Heart left ventricle (tissue), 16 donors: ENCODE data around the gene OTOP3. TPM values are rescaled to one million over a fixed set of nuclear protein-coding genes. Genes with fewer than 3 reads are reported as not detected.

Experiments
- ATAC-seq, 4 donors: fragments of 200-7000 bp; cut with Tn5 transposase; one replicate each; pipeline ENCODE4 v1.9.1; 2020 to 2022; ENCODE audit warnings: moderate library complexity in 4 of 4, mild to moderate bottlenecking in 3 of 4, moderate number of reproducible peaks in 1 of 4
- DNase-seq, 5 donors: peaks; one replicate each; pipeline ENCODE4 v3.0.0-alpha.2; 2020
- H3K27ac ChIP-seq, 12 donors: fragments of 200-600 bp; sonication (generic) in 4 of 12; one replicate each; pipeline versions ENCODE4 v1.5.0 to v1.8.0; 2016 to 2022; ENCODE audit warnings: mild to moderate bottlenecking in 2 of 12
- H3K27me3 ChIP-seq, 9 donors: fragments of 200-600 bp; sonication (generic) in 2 of 9; one replicate each; pipeline versions ENCODE4 v1.5.1 to v1.8.0; 2016 to 2022; ENCODE audit warnings: mild to moderate bottlenecking in 3 of 9
- H3K36me3 ChIP-seq, 9 donors: fragments of 200-600 bp; sonication (generic) in 2 of 9; one replicate each; pipeline versions ENCODE4 v1.5.0 to v1.8.0; 2018 to 2022; ENCODE audit warnings: mild to moderate bottlenecking in 2 of 9
- H3K4me1 ChIP-seq, 12 donors: fragments of 200-600 bp; sonication (generic) in 4 of 12; one replicate each; pipeline versions ENCODE4 v1.5.0 to v1.8.0; 2016 to 2022; ENCODE audit warnings: mild to moderate bottlenecking in 3 of 12
- H3K4me3 ChIP-seq, 12 donors: fragments of 200-600 bp; sonication (generic) in 4 of 12; one replicate each; pipeline versions ENCODE4 v1.5.0 to v1.8.0; 2017 to 2022; ENCODE audit warnings: mild to moderate bottlenecking in 9 of 12, moderate library complexity in 4 of 12
- H3K9me3 ChIP-seq, 12 donors: fragments of 200-600 bp; sonication (generic) in 4 of 12; one replicate each; pipeline versions ENCODE4 v1.5.0 to v1.8.0; 2016 to 2022; ENCODE audit warnings: mild to moderate bottlenecking in 1 of 12
- POLR2A ChIP-seq, 2 donors: fragments of 450-650 bp; IDR thresholded peaks; one replicate each; pipeline ENCODE4 v1.6.1; 2017; ENCODE audit warnings: antibody characterized with exemption in 2 of 2, mild to moderate bottlenecking in 2 of 2, moderate library complexity in 2 of 2
- WGBS, 4 donors: extraction: QIAGEN DNeasy Blood & Tissue Kit in 2 of 4; methylation state at CpG; one replicate each; pipeline versions ENCODE4 v1.1.5 to v1.1.7; 2013 to 2018; 5-methylcytosine and 5-hydroxymethylcytosine counted together
- intact Hi-C, 10 donors: fragments of 100-400 bp; cut with DNase I; formaldehyde crosslinking; loops; one replicate each; pipeline versions ENCODE4 v1.11.1 to v1.14.2; 2022
- polyA plus RNA-seq, 2 donors: library from polyadenylated mRNA; stranded (reverse); fragments of 200-250 nt; gene quantifications; one replicate each; pipeline ENCODE4 v1.2.3, GENCODE V29; 2013
- total RNA-seq, 9 donors: library from RNA; depleted of rRNA in 2 of 9; stranded (reverse); fragments of >200 nt in 2 of 9; fragmentation: NEBNext Ultra II Directional in 3 of 9; extraction: Animal tissue kit (Norgen Biotek cat#: 25700) in 3 of 9; gene quantifications; one replicate each; pipeline versions ENCODE4 v1.1.0 to v1.2.4, GENCODE V29; 2016 to 2023
- TF ChIP-seq, protein P1 (sequence below), 12 donors: fragments of 200-600 bp; sonication (generic) in 4 of 12; IDR thresholded peaks; one replicate each; pipeline versions ENCODE4 v1.5.0 to v1.8.0; 2018 to 2022; ENCODE audit warnings: antibody characterized with exemption in 12 of 12, mild to moderate bottlenecking in 5 of 12
- donor health status: ischemic (EF 13 %, LVEDD 7.1; RV severe dilation, severe dysfunction).
- donor health status: healthy with polysubstance abuse.
- donor health status: DM: no; HTN: yes; CAD: no.
- donor health status: DM: no; HTN: no; CAD: no.
- donor health status: ischemic (EF 25% LVEDD 6.9; RV normal size, moderate dysfunction).
- donor health status: ischemic (EF 25% LVEDD 5.7; RV mildly dilated, moderate dysfunction).
- donor health status: healthy.
- donor health status: DM: yes; HTN: yes; CAD: no.
- donor health status: ischemic (EF 35%, LVEDD 5.7; RV mildly dilated, moderate dysfunction).
- donor health status: nonischemic (EF 11% LVEDD 7.7; RV severe dilation, severe dysfunction).
- donor health status: DM: yes; HTN: yes; CAD: no.
- donor health status: PGD.
- donor health status: ischemic (EF 29% LVEDD 5.4; RV normal size, mild dysfunction).
- donor health status: nonischemic (EF 23%, LVEDD 6.1; RV moderate dilation, normal function).

OTOP3 gene
- total and polyA plus RNA-seq, 11 donors, result not detected

DNA sequence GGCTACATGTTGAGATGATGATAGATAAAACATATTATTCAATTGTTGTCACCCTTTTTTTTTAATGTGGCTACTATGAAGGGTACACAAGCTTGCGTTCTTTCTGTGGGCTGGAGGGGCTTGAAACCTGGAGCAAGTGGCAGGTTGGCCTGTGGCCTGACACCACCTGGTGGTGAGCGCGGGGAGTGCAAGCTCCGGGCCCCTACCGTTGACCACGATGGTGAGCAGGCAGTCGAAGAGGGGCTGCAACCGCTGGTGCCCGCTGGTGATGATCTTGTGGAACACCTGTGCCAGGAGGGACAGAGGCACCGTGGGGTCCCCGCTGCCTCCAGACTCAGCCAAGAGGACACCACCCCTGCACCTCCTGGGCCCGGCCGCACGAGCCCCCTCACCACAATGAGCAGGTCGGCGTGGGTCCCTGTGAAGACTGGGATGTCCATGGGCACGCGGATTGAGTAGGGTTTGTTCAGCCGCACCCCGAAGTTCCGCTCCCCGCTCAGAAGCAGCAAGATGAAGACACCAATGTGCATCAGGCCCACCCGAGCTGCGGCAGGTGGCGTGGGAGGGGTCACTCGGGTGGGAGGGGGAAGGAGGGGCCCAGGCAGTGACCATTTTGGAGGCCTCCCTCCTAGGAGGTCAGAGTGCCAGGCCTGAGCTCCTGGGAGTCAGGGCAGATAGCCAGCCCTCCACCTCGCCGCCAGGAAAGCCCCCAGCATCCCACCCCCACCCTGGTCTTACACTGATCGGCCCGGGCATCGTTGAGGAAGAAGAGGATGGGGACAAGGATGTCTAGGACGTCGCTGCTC, 22.4 kb downstream of the OTOP3 start:
- WGBS, 4 donors, result 48 to 60% (median 54%) methylated on average over 18 to 33 of the region's 33 CpGs
- ATAC-seq (peak in 3 of 4 donors; percentile 43 to 54 (median 48)), DNase-seq (peak; percentile 64 to 86 (median 74))
- intact Hi-C loops, result loop anchor here in 7 of 10 donors (2.0 to 10.0 kb wide), 8 partner anchors 33 to 216 kb away; partner anchors contain the start of genes ARMC7 (in 1 of the 7), OTOP2 (in 1 of the 7) and USH1G (in 1 of the 7)
- peaks cover 0 to 5% (median 0%) of the 10 kb centered on the region in 9 donors for H3K27me3 ChIP-seq
- H3K36me3 ChIP-seq, result peaks cover 0 to 19% (median 0%) of the 10 kb centered on the region in 9 donors
- no peak overlapping the region for H3K4me3 ChIP-seq
- no peak overlapping the region for H3K27ac ChIP-seq
- H3K4me1 ChIP-seq, result peaks cover 0 to 6% (median 0%) of the 10 kb centered on the region in 12 donors
- TF ChIP-seq, protein P1, sequence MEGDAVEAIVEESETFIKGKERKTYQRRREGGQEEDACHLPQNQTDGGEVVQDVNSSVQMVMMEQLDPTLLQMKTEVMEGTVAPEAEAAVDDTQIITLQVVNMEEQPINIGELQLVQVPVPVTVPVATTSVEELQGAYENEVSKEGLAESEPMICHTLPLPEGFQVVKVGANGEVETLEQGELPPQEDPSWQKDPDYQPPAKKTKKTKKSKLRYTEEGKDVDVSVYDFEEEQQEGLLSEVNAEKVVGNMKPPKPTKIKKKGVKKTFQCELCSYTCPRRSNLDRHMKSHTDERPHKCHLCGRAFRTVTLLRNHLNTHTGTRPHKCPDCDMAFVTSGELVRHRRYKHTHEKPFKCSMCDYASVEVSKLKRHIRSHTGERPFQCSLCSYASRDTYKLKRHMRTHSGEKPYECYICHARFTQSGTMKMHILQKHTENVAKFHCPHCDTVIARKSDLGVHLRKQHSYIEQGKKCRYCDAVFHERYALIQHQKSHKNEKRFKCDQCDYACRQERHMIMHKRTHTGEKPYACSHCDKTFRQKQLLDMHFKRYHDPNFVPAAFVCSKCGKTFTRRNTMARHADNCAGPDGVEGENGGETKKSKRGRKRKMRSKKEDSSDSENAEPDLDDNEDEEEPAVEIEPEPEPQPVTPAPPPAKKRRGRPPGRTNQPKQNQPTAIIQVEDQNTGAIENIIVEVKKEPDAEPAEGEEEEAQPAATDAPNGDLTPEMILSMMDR (IDR thresholded peaks at IDR 0.05), result peak; percentile 83 to 96 (median 92)
- no peak for TF ChIP-seq POLR2A (IDR thresholded peaks at IDR 0.05)
- H3K9me3 ChIP-seq, result no peaks in the 10 kb centered on the region

DNA sequence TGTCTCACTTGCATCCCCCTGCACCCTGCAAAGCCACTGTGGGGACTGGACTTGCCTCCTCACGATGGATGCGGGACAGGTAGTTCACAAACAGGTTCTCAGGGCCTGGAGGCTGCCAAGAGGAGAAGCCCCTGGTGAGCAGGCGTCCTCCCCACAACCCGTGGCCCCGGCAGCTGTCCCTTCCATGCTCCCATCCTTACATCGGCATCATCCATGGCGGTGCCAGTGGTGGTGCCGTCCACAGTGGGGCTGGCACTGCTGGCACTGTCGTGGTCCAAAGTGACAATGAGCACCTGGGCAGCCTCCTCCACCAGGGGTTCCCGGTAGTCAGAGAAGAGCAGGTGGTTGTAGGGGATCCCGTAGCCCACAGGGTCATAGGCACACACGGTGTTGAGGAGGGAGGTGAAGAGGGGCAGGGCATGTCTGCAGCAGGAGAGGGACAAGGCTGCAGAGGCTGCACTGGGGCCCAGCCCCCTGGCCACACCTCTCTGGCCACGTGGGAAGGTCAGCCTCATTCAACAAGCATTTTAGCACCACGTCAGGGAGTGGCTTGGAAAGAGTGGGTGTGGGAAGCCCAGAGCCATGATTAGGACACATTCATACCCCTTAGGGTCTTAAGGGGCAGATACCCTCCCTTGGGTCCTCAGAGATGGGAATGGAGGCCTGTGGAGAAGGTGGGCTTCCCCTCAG, 24.3 kb downstream of the OTOP3 start:
- ATAC-seq (no peak), DNase-seq (no peak)
- Histone ChIP-seq H3K36me3 (peaks cover 0 to 15% (median 0%) of the 10 kb centered on the region in 9 donors), H3K27me3 (peaks cover 0 to 5% (median 0%) of the 10 kb centered on the region in 9 donors), H3K27ac (no peak overlapping the region), H3K4me1 (peaks cover 0 to 6% (median 0%) of the 10 kb centered on the region in 12 donors), H3K4me3 (no peak overlapping the region), H3K9me3 (no peaks in the 10 kb centered on the region)
- 33 to 88% (median 80%) methylated on average over 3 to 14 of the region's 14 CpGs for WGBS, 4 donors
- no peak for TF ChIP-seq POLR2A (IDR thresholded peaks at IDR 0.05)
- TF ChIP-seq, protein P1 (IDR thresholded peaks at IDR 0.05), result no peak
- intact Hi-C loops, result loop anchor here (2.0 to 10.0 kb wide), 16 partner anchors 37 to 247 kb away; partner anchors contain the start of genes MRPL58 (in 6 of the 10), ARMC7 (in 1 of the 10), ATP5PD (in 1 of the 10) and KCTD2 (in 1 of the 10)

DNA sequence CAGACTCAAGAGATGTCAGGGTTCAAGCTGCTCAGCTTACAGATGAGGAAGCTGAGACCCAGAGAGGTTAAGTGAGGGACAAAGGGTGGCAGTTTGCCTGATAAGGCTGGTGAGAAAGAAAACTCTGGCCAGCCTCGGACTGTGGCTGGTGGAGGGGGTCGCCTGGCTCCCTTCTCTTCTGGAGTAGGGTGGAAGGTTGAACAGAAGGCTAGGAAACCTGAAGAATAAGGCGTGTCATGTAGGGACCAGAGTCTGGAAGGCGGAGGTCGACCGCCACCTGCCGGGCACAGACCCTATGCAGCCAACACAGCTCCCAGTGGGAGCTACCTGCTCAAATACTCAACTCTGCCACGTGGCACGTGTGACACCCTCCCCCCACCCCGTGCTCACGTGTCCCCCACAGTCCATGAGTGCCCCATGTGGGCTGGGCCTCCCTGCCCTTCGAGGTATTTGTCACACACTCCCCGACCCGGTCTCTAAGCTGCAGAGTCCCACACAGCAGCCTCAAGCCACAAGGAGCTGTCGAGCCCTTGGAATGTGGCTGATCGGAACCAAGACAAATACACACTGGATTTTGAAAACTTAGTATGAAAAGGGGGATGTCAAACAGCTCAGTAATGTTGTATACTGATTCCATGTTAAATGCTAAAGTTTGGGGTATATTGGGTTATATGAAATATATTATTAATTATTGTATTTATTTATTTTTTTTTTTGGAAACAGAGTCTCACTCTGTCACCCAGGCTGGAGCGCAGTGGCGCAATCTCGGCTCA, 25.1 kb downstream of the OTOP3 start:
- no peak for TF ChIP-seq POLR2A (IDR thresholded peaks at IDR 0.05)
- TF ChIP-seq, protein P1 (IDR thresholded peaks at IDR 0.05), result peak in 4 of 12 donors; percentile 7 to 40 (median 22)
- 54 to 70% (median 62%) methylated on average over 16 to 19 of the region's 19 CpGs for WGBS, 4 donors
- Histone ChIP-seq H3K4me1 (peaks cover 0 to 6% (median 0%) of the 10 kb centered on the region in 12 donors), H3K36me3 (peaks cover 0 to 8% (median 0%) of the 10 kb centered on the region in 9 donors), H3K9me3 (no peaks in the 10 kb centered on the region), H3K27ac (no peak overlapping the region), H3K4me3 (no peak overlapping the region), H3K27me3 (peaks cover 0 to 5% (median 0%) of the 10 kb centered on the region in 9 donors)
- intact Hi-C loops, result loop anchor here (1.0 to 10.0 kb wide), 12 partner anchors 52 to 247 kb away; partner anchors contain the start of genes MRPL58 (in 7 of the 10), ATP5PD (in 1 of the 10), KCTD2 (in 1 of the 10) and NUP85 (in 1 of the 10)
- peak in 3 of 4 donors; percentile 3 to 10 (median 6) for ATAC-seq
- no peak for DNase-seq
